B cell (primary cell): Measurements from ENCODE around the gene ARHGAP27. TPM values are rescaled to one million over a fixed set of nuclear protein-coding genes. Genes with fewer than 3 reads are reported as not detected.

Experiments used
- ATAC-seq: fragments of 200-7000 bp; cut with Tn5 transposase; one replicate; pipeline ENCODE4 v1.10.0; 2021; ENCODE audit warnings: low read depth, mild to moderate bottlenecking, moderate number of reproducible peaks, moderate library complexity
- CTCF ChIA-PET: fragments of 350-600 bp; sonication (Branson Sonifier 250); formaldehyde crosslinking; loops from one replicate; lab custom pipeline; 2021; ENCODE audit warnings: antibody characterized with exemption, inconsistent platforms; lab: Charles Lee
- POLR2A ChIA-PET: fragments of 350-600 bp; sonication (Branson Sonifier 250); formaldehyde crosslinking; loops from one replicate; lab custom pipeline; 2021; ENCODE audit warnings: antibody characterized with exemption; lab: Charles Lee
- DNase-seq: peaks from one replicate; pipeline ENCODE4 v3.0.0; 2013
- H2AFZ ChIP-seq: 2 replicates; pipeline ENCODE4 v1.6.1; 2012; ENCODE audit warnings: mild to moderate bottlenecking, low read depth, low read length; ENCODE audit not compliant: insufficient read depth, poor library complexity, severe bottlenecking
- H3K27ac ChIP-seq, 2 donors: 1 replicate in 1 of 2; 2 replicates in 1 of 2; pipeline ENCODE4 v1.5.1; 2012 to 2013; ENCODE audit warnings: low read length in 2 of 2, mild to moderate bottlenecking in 2 of 2, moderate library complexity in 1 of 2
- H3K27me3 ChIP-seq, 4 experiments: fragments of 200-600 bp in 1 of 4; sonication (generic) in 1 of 4; replicated peaks in 1 of 4; 1 replicate in 2 of 4; 2 replicates in 2 of 4; pipeline versions ENCODE4 v1.6.1 to v1.7.0; 2013 to 2016; ENCODE audit warnings: low read length in 3 of 4, mild to moderate bottlenecking in 2 of 4, mixed read lengths in 1 of 4, moderate library complexity in 1 of 4; ENCODE audit not compliant: insufficient read depth in 4 of 4, control insufficient read depth in 3 of 4; ENCODE audit errors: control extremely low read depth in 1 of 4
- H3K36me3 ChIP-seq, 2 experiments: replicated peaks in 1 of 2; 1 replicate in 1 of 2; 2 replicates in 1 of 2; pipeline versions ENCODE4 v1.6.1 to v1.7.1; 2013; ENCODE audit warnings: low read length in 1 of 2; ENCODE audit not compliant: insufficient read depth in 2 of 2, control insufficient read depth in 1 of 2; ENCODE audit errors: control extremely low read depth in 1 of 2, extremely low read depth in 1 of 2
- H3K4me1 ChIP-seq, 2 donors: fragments of 200-600 bp in 1 of 2; sonication (generic) in 1 of 2; 1 replicate in 1 of 2; 2 replicates in 1 of 2; pipeline versions ENCODE4 v1.5.1 to v1.6.1; 2013 to 2017; ENCODE audit warnings: low read length in 2 of 2; ENCODE audit not compliant: control insufficient read depth in 2 of 2, insufficient read depth in 2 of 2
- H3K4me2 ChIP-seq: replicated peaks from 2 replicates; pipeline ENCODE3; 2012; ENCODE audit warnings: mild to moderate bottlenecking, low read depth, low read length; ENCODE audit not compliant: poor library complexity, severe bottlenecking
- H3K4me3 ChIP-seq, 5 experiments: fragments of 200-600 bp in 1 of 5; sonication (generic) in 1 of 5; 1 replicate in 3 of 5; 2 replicates in 2 of 5; pipeline versions ENCODE4 v1.5.1 to v1.7.0; 2011 to 2016; ENCODE audit warnings: low read length in 4 of 5, mild to moderate bottlenecking in 4 of 5, low read depth in 2 of 5, control low read depth in 1 of 5, moderate library complexity in 1 of 5; ENCODE audit not compliant: insufficient read depth in 1 of 5; ENCODE audit errors: control extremely low read depth in 1 of 5, extremely low read depth in 1 of 5
- H3K79me2 ChIP-seq: fragments of 200-600 bp; sonication (generic); one replicate; pipeline ENCODE4 v1.6.0; 2016; ENCODE audit warnings: low read length; ENCODE audit not compliant: control insufficient read depth, insufficient read depth
- H3K9ac ChIP-seq: fragments of 200-600 bp; sonication (generic); 2 replicates; pipeline ENCODE4 v1.6.1; 2017; ENCODE audit warnings: mild to moderate bottlenecking, low read length, moderate library complexity
- H3K9me3 ChIP-seq, 3 donors: one replicate each; pipeline versions ENCODE4 v1.6.1 to v1.7.1; 2013; ENCODE audit warnings: low read length in 2 of 3; ENCODE audit not compliant: control insufficient read depth in 2 of 3, insufficient read depth in 1 of 3; ENCODE audit errors: control extremely low read depth in 1 of 3
- H4K20me1 ChIP-seq: 2 replicates; pipeline ENCODE4 v1.6.0; 2012; ENCODE audit warnings: mild to moderate bottlenecking, low read length; ENCODE audit not compliant: insufficient read depth, control insufficient read depth, poor library complexity, severe bottlenecking
- H3K27ac Mint-ChIP-seq: one replicate; pipeline ENCODE4 v1.8.0; 2021; ENCODE audit warnings: mixed read lengths
- H3K27me3 Mint-ChIP-seq: one replicate; pipeline ENCODE4 v1.8.0; 2021; ENCODE audit warnings: mixed read lengths
- H3K4me1 Mint-ChIP-seq: one replicate; pipeline ENCODE4 v1.8.0; 2021; ENCODE audit warnings: mixed read lengths
- H3K4me3 Mint-ChIP-seq: one replicate; pipeline ENCODE4 v1.8.0; 2021; ENCODE audit warnings: mixed read lengths
- H3K9me3 Mint-ChIP-seq: one replicate; pipeline ENCODE4 v1.8.0; 2022; ENCODE audit warnings: mixed read lengths; ENCODE audit not compliant: insufficient read depth
- CTCF ChIP-seq: fragments of 200-600 bp; IDR thresholded peaks from one replicate; pipeline ENCODE4 v1.8.0; 2022; ENCODE audit warnings: antibody characterized with exemption, mild to moderate bottlenecking
- EZH2 ChIP-seq: IDR thresholded peaks from 2 replicates; pipeline ENCODE4 v1.6.1; 2012; ENCODE audit warnings: borderline replicate concordance, low read depth, mild to moderate bottlenecking, moderate library complexity, low read length; ENCODE audit not compliant: insufficient read depth, poor library complexity, severe bottlenecking
- WGBS: methylation state at CpG from one replicate; pipeline ENCODE4 v1.1.5; 2013; ENCODE audit warnings: missing lambda C conversion rate; ENCODE audit not compliant: insufficient coverage; 5-methylcytosine and 5-hydroxymethylcytosine counted together
- intact Hi-C: fragments of 100-400 bp; cut with micrococcal nuclease; formaldehyde crosslinking; loops from one replicate; pipeline ENCODE4 v1.10.0; 2022
- polyA plus RNA-seq: library from polyadenylated mRNA; depleted of rRNA; stranded (reverse); fragments of >200 nt; gene quantifications from 2 replicates; pipeline ENCODE4 v1.2.3, GENCODE V29; 2012
- total RNA-seq, 2 donors: library from RNA; stranded (reverse); fragments of 120-200 nt in 1 of 2; gene quantifications; 1 replicate in 1 of 2; 2 replicates in 1 of 2; pipeline versions ENCODE4 v1.2.3 to v1.2.4, GENCODE V29; 2013 to 2022

The ARHGAP27 gene
- total and polyA plus RNA-seq, 2 donors (not counting 1 experiment from before 2014, with no cell fraction given): 159 to 227 TPM

GRCh38 chr17:45394913-45395568, 37.6 kb downstream of the ARHGAP27 start:
- TF ChIP-seq CTCF (peak; percentile 74), EZH2 (no peak)
- no peak overlapping the region for H3K4me3 ChIP-seq
- DNase-seq: peak; percentile 74
- ChIA-PET POLR2A (no interaction called here), CTCF (interaction anchor here (0.6 to 18.7 kb wide), 15 partner anchors 9 to 437 kb away, joined by 3 to 520 read pairs (median 4); no protein-coding TSS in a partner anchor)
- no peaks in the 10 kb centered on the region for H3K4me1 ChIP-seq
- Mint-ChIP-seq H3K9me3 (no peaks in the 10 kb centered on the region), H3K4me3 (no peak overlapping the region), H3K27ac (peak overlapping the region; percentile 59), H3K27me3 (no peaks in the 10 kb centered on the region), H3K4me1 (peaks cover 2% of the 10 kb centered on the region)
- H2AFZ ChIP-seq: no peak overlapping the region
- no peaks in the 10 kb centered on the region for H3K9me3 ChIP-seq
- H3K36me3 ChIP-seq: peaks cover 0 to 61% of the 10 kb centered on the region in 2 experiments
- no peaks in the 10 kb centered on the region for H3K79me2 ChIP-seq
- no peaks in the 10 kb centered on the region for H3K27me3 ChIP-seq
- WGBS: 63% methylated on average over 20 of the region's 30 CpGs
- peak; percentile 57 for ATAC-seq
- intact Hi-C loops: loop anchor here (1.0 kb wide), 1 partner anchor 33 kb away; no protein-coding TSS in a partner anchor
- no peak overlapping the region for H3K27ac ChIP-seq
- peaks cover 31% of the 10 kb centered on the region for H4K20me1 ChIP-seq
- H3K4me2 ChIP-seq: no peak overlapping the region
- H3K9ac ChIP-seq: no peak overlapping the region

DNA sequence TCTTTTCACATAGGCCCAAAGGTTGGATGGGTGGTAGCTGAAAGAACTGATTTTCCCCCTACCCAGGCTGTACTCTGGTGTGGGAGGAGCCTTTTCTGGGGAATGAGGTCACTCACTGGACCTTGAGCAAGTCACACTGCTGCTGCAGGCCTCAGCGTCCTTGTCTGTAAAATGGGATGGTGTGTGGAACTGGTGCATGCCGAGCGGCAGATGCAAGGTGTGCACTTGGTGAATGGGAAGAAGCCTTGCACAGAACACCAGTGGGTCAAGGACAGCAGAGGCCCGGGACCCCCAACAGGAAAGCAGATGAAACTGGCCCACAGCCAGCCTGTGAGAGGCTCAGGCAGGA, 38.1 kb downstream of the ARHGAP27 start:
- POLR2A ChIA-PET: no interaction called here
- Histone ChIP-seq H3K27ac (no peak overlapping the region), H4K20me1 (peaks cover 31% of the 10 kb centered on the region)

More for the DNA sequence above, 38.1 kb downstream of the ARHGAP27 start:
- no peaks in the 10 kb centered on the region for H3K9me3 Mint-ChIP-seq
- no peak overlapping the region for H3K4me3 Mint-ChIP-seq
- H3K27ac Mint-ChIP-seq: no peak overlapping the region
- ATAC-seq (no peak), DNase-seq (peak; percentile 13)
- Histone ChIP-seq H3K9me3 (no peaks in the 10 kb centered on the region), H3K4me3 (no peak overlapping the region), H3K79me2 (no peaks in the 10 kb centered on the region), H3K4me2 (no peak overlapping the region), H3K9ac (no peak overlapping the region), H3K36me3 (peaks cover 0 to 56% of the 10 kb centered on the region in 2 experiments), H3K27me3 (no peaks in the 10 kb centered on the region), H2AFZ (no peak overlapping the region), H3K4me1 (no peaks in the 10 kb centered on the region)
- CTCF ChIA-PET: interaction anchor here (0.9 to 18.7 kb wide), 14 partner anchors 9 to 437 kb away, joined by 3 to 520 read pairs (median 4); partner anchors contain the start of gene FMNL1
- TF ChIP-seq CTCF: no peak
- no peak for TF ChIP-seq EZH2
- peaks cover 2% of the 10 kb centered on the region for H3K4me1 Mint-ChIP-seq
- intact Hi-C loops: no loop called here
- H3K27me3 Mint-ChIP-seq: no peaks in the 10 kb centered on the region
- WGBS: 80% methylated on average over 4 of the region's 4 CpGs
